ENCODE measurements around the gene ASB7.

Gene ASB7

DNA sequence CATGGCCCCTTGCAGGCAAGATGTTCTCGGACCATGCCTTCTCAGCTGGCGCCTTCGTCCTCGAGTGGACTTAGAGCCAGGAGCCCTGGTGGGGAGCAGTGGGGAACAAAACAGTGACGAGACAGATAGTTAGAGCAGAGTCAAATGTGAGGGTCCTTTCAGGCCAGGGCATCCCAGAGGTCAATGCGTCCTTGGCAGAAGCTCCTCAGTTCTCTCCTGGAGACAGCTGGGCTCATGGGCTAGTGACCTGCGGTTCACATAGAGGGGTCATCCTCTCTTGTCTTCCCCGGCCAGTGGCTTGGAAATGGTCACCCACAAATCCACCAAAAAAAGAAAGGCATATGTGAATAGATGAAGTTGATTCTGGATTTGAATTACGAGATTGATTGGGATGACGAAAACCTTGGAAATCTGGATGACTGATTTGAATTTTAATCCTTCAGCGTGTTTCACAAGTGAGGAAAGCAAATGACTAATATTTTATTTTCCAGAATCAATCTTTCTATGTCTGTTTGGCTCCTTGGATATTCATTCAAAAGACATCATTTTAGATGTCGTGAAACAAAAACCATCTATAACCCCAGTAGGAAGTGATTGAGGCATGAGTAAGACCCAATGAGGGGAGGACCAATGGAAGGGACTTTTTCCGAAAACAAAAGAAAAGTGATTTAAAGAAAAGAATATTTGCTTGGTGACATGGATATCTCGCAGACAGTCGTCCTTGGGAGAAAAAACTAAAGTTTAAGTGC, 84.5 kb downstream of the ASB7 start:
- DNase-seq (ENCODE audit: low read depth): no peak

- no peak for DNase-seq (ENCODE audit: low read depth)
Observed at GRCh38 chr15:100687582-100688141, 85.3 kb downstream of the ASB7 start.

DNA sequence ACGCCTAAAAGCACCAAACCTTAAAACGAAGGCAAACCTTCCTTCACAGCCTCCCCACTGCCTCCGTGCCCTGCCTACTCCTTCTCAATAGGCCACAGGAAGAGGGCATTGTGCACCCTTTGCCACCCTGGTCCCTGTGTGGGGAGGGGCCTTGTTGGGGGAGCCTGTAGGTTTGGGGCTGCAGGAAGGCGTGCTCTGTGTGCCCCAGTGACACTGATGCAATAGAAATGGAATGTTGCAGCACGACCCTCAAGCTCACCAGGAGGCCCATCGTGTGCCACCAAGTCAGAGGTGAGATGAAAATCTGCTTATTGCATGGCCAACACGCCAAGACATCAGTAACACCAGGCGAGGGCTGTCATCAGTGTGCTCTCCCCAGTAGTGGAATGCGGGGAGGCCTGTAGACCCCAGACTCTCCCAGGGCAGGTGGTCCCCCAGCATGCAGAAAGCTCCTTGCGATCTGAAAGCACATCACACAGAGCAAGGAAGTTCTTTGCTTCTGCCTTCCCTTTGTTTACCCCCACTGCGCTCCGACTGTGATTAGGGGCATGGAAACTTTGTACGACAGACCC, 86.2 kb downstream of the ASB7 start:
- no peak for DNase-seq (ENCODE audit: low read depth)

DNA sequence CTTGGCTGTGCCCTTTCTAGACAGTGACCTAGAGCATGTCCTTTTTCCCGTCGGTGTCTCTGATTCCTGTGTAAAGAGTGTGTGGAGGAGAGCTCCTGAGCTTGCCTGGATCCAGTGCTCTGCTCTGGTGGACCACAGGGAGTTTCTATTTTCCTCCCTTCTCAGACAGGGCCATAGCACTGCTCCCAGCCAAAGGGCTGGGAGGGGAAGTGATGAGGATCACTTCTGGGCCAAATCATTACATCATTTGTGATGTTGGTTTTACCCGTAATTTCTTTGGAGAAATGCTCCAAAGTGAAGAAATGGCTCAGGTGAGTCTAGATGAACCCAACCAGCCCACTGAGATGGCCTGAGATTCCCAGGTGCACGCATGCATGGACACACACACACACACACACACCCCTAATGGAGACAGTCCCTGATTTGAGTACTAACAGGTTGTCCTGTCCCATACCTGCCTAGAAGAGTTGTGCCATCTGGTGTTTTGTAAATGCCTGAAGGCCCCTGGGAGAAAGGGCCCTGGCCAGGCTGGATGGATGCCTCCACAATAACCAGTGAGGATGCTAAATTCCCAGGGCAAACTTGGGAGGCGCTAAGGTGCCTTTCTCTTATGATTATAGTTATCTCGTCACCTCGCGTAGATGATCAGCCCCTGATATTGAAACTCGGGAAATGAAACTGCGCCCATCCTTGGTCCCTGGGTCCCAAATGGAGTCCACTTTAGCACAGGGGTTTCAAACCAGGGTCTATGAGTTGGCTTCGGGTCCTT, 86.9 kb downstream of the ASB7 start:
- DNase-seq (ENCODE audit: low read depth): no peak

GRCh38 chr15:100690032-100690794, 87.8 kb downstream of the ASB7 start:
- no peak for DNase-seq (ENCODE audit: low read depth)

DNA sequence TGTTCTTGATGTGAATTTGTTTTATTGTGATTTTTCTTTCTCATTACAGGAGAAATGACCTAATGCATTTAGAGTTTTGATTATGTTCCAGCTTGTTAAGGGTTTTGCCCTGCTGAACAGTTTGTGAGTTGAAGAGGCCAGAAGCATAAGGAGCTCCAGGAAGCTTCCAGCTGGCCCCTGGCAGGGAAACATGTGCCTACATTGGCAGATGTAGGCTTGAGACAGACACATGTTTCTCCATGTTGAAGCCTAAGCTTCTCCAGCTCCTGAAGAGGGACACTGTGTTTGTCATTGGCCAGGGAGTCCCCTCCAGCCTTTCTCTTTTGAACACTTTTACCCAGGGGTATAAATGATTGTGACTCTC, 88.4 kb downstream of the ASB7 start:
- DNase-seq (ENCODE audit: low read depth): no peak

GRCh38 chr15:100691321-100691720, 88.9 kb downstream of the ASB7 start:
- DNase-seq (ENCODE audit: low read depth): no peak

DNA sequence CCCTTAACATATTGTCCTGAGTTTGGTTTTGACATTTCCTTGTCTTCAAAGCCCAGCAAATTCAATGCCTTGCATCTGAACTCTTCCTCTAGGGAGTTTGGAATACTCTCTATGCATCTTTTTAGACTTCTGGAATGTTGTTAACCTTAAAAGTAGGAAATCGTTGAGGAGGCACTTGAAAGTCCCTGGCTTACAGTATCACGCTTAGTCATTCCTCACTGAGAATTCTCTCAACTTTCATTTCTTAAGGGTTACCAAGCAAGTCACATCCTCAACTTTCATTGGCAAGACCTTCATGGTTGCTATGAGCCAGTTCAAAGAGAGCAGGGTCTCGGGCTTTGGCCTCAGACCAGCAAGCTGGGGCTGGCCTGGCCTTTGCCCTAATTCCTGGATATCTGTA, 89.9 kb downstream of the ASB7 start:
- DNase-seq (ENCODE audit: low read depth): no peak

- DNase-seq (ENCODE audit: low read depth): no peak
Observed at GRCh38 chr15:100692671-100693070, 90.3 kb downstream of the ASB7 start.

GRCh38 chr15:100693451-100693850, 91.1 kb downstream of the ASB7 start:
- no peak for DNase-seq (ENCODE audit: low read depth)

DNA sequence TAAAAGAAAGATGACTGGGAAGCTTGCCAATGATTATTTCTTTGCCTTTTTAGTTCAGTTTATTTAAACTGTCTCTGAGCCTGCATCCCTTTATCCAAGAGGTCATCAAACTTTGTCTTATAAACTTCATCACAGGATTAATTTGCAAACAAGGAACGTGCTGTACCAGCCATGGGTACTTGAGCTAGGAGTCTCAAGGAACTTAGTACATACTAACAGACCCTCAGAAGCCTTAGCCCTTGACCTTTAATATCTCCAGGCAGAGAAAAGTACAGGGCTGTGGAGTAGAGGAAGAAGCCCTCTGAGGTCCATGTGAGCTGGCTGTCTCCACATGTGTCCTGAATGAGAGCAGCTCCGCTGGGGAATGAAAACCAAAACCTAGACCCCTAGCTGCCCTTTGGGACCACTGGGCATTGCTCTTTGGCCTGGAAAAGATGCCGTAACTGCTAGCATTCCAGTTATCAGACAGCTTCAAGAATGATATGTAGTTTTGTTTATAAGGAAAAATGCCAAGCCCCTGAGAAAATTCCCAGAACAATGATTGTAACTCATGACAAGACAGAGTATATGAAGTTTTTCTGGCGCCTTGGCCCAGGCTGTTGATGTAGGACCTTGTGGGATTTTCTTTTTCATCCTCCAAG, 92.1 kb downstream of the ASB7 start:
- DNase-seq (ENCODE audit: low read depth): no peak

DNA sequence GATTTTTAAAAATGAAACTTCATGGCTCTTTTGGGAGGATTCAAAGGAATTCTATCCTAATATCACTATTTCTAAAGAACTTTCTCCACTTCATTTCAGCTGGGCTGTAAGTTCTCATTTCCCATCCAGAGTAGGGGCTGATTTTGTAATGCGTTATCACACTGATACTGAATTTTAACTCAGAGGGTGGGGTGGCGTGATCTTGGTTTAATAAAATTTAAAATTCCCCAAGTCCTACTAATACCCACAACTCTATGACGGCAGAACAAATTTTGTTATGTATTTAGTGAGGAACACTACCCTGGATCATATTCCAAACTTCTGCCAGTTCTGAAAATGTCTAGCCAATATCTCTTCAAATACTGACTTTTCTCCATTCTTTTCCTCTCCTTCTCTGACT, 92.7 kb downstream of the ASB7 start:
- no peak for DNase-seq (ENCODE audit: low read depth)

DNA sequence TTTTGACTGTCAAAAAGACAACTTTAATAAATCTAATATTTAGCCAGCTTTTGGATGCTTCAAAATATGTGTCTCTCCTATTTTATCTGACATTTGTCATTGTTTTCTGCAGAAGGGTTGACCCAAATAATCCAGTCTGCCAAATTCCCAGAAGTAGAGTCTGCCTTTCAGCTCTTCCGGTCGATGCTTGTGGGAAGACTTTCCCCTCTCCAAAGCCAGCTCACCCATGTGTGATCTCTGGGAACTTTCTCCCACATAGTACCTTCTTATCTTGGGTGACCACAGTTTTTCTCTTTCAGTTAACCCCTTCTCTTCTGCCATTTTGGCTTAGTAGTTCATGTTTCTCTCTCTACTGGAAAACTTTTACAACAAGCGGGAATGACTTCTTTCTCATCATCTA, 94.1 kb downstream of the ASB7 start:
- DNase-seq (ENCODE audit: low read depth): no peak
